Heart left ventricle (tissue), 13 donors: ENCODE results near the gene GALNT8.

ENCODE experiments used
- CTCF ChIP-seq, 12 donors: fragments of 200-600 bp; sonication (generic) in 4 of 12; IDR thresholded peaks; one replicate each; pipeline versions ENCODE4 v1.5.0 to v1.8.0; 2018 to 2022; ENCODE audit warnings: antibody characterized with exemption in 12 of 12, mild to moderate bottlenecking in 5 of 12
- POLR2A ChIP-seq, 2 donors: fragments of 450-650 bp; IDR thresholded peaks; one replicate each; pipeline ENCODE4 v1.6.1; 2017; ENCODE audit warnings: antibody characterized with exemption in 2 of 2, mild to moderate bottlenecking in 2 of 2, moderate library complexity in 2 of 2
- donor health status: ischemic (EF 13 %, LVEDD 7.1; RV severe dilation, severe dysfunction).
- donor health status: DM: no; HTN: yes; CAD: no.
- donor health status: DM: no; HTN: no; CAD: no.
- donor health status: ischemic (EF 25% LVEDD 6.9; RV normal size, moderate dysfunction).
- donor health status: ischemic (EF 25% LVEDD 5.7; RV mildly dilated, moderate dysfunction).
- donor health status: ischemic (EF 35%, LVEDD 5.7; RV mildly dilated, moderate dysfunction).
- donor health status: nonischemic (EF 11% LVEDD 7.7; RV severe dilation, severe dysfunction).
- donor health status: DM: yes; HTN: yes; CAD: no.
- donor health status: PGD.
- donor health status: ischemic (EF 29% LVEDD 5.4; RV normal size, mild dysfunction).
- donor health status: nonischemic (EF 23%, LVEDD 6.1; RV moderate dilation, normal function).

GRCh38 chr12:4745249-4745648, 25.0 kb downstream of the GALNT8 start:
- TF ChIP-seq CTCF (IDR thresholded peaks at IDR 0.05) = no peak
- TF ChIP-seq POLR2A (IDR thresholded peaks at IDR 0.05) = no peak
